Gastrocnemius medialis (tissue), 4 donors: Measurements from ENCODE around the gene PLB1. TPM values are rescaled to one million over a fixed set of nuclear protein-coding genes. Genes with fewer than 3 reads are reported as not detected.
A peak's percentile ranks its signal among the peaks of the same experiment; 100 is the strongest.

Experiments used
- ATAC-seq, 2 donors: fragments of 150-250 bp; one replicate each; pipeline ENCODE4 v1.9.1; 2016
- DNase-seq, 2 donors: peaks; one replicate each; pipeline ENCODE4 v3.0.0-alpha.2; 2019
- H3K27ac ChIP-seq, 4 donors: fragments of 200-600 bp; sonication (generic); 1 replicate in 1 of 4; 2 replicates in 3 of 4; pipeline ENCODE4 v1.5.1; 2016 to 2018; ENCODE audit warnings: mild to moderate bottlenecking in 2 of 4, moderate library complexity in 1 of 4
- H3K27me3 ChIP-seq, 3 donors: fragments of 200-600 bp; sonication (generic) in 2 of 3; 1 replicate in 1 of 3; 2 replicates in 2 of 3; pipeline versions ENCODE4 v1.5.1 to v1.6.0; 2016 to 2019; ENCODE audit warnings: mild to moderate bottlenecking in 1 of 3, moderate library complexity in 1 of 3
- H3K36me3 ChIP-seq, 2 donors: fragments of 200-600 bp; sonication (generic) in 1 of 2; one replicate each; pipeline ENCODE4 v1.5.1; 2017 to 2018
- H3K4me1 ChIP-seq, 2 donors: fragments of 200-600 bp; sonication (generic) in 1 of 2; one replicate each; pipeline ENCODE4 v1.5.1; 2016 to 2017; ENCODE audit warnings: mild to moderate bottlenecking in 2 of 2
- H3K4me3 ChIP-seq, 4 donors: fragments of 200-600 bp; sonication (generic) in 3 of 4; 1 replicate in 1 of 4; 2 replicates in 3 of 4; pipeline ENCODE4 v1.5.1; 2016 to 2019; ENCODE audit warnings: mild to moderate bottlenecking in 2 of 4
- H3K9me3 ChIP-seq, 3 donors: fragments of 200-600 bp; sonication (generic) in 2 of 3; 1 replicate in 1 of 3; 2 replicates in 2 of 3; pipeline ENCODE4 v1.5.1; 2016 to 2019
- CTCF ChIP-seq, 5 experiments: fragments of 450-650 bp in 3 of 5; fragments of 200-600 bp in 2 of 5; sonication (generic) in 2 of 5; IDR thresholded peaks in 4 of 5; conservative IDR thresholded peaks in 1 of 5; 1 replicate in 4 of 5; 2 replicates in 1 of 5; pipeline ENCODE4 v1.5.1; 2016 to 2019; ENCODE audit warnings: antibody characterized with exemption in 5 of 5, mild to moderate bottlenecking in 3 of 5, moderate library complexity in 3 of 5
- POLR2A ChIP-seq, 2 donors: fragments of 450-650 bp; IDR thresholded peaks; one replicate each; pipeline ENCODE4 v1.6.1; 2017; ENCODE audit warnings: antibody characterized with exemption in 2 of 2, mild to moderate bottlenecking in 2 of 2, moderate library complexity in 2 of 2
- in situ Hi-C, 4 donors: fragments of 200-750 bp; cut with MboI; loops; one replicate each; pipeline versions ENCODE4 v1.15.0 to v1.8.0; 2017; ENCODE audit warnings: low sequenced_read_pairs in 4 of 4
- intact Hi-C: fragments of 100-400 bp; cut with DNase I; formaldehyde crosslinking; loops from one replicate; pipeline ENCODE4 v1.15.1; 2023; ENCODE audit warnings: low total_unique reads
- total RNA-seq, 4 donors: library from RNA; depleted of rRNA; stranded (reverse); fragments of >200 nt; gene quantifications; one replicate each; pipeline versions ENCODE4 v1.1.0 to v1.2.3, GENCODE V29; 2016

Gene PLB1
- total RNA-seq, 4 donors from 2014 or later, result 1.2 to 4.3 (median 2.8) TPM

- no peaks in the 10 kb centered on the region for H3K9me3 ChIP-seq
- peaks cover 29 to 33% of the 10 kb centered on the region in 2 donors for H3K4me1 ChIP-seq
- peak overlapping the region; percentile 54 to 69 (median 65) for H3K27ac ChIP-seq
- ATAC-seq (no peak), DNase-seq (peak in 1 of 2 donors; percentile 12)
- H3K36me3 ChIP-seq, result no peaks in the 10 kb centered on the region
- in situ Hi-C loops (loop anchor here in 1 of 4 donors (10.0 kb wide), 1 partner anchor 175 kb away; the partner anchor contains the start of gene PPP1CB), intact Hi-C loops (loop anchor here (5.0 kb wide), 2 partner anchors 372 to 432 kb away; no protein-coding TSS in a partner anchor)
- no peaks in the 10 kb centered on the region for H3K27me3 ChIP-seq
- TF ChIP-seq POLR2A (IDR thresholded peaks at IDR 0.05), result no peak
- no peak for TF ChIP-seq CTCF (IDR thresholded peaks at IDR 0.05 in 4 of 5, conservative IDR thresholded peaks at IDR 0.05 in 1 of 5)
- no peak overlapping the region for H3K4me3 ChIP-seq
Observed at GRCh38 chr2:28580078-28580477, 84.2 kb downstream of the PLB1 start.

GRCh38 chr2:28581312-28581711, 85.5 kb downstream of the PLB1 start:
- Histone ChIP-seq H3K36me3 (no peaks in the 10 kb centered on the region), H3K9me3 (no peaks in the 10 kb centered on the region), H3K27ac (peak overlapping the region in 1 of 4 donors; percentile 99), H3K4me3 (no peak overlapping the region), H3K4me1 (peaks cover 41 to 43% of the 10 kb centered on the region in 2 donors), H3K27me3 (no peaks in the 10 kb centered on the region)
- ATAC-seq (no peak), DNase-seq (no peak)
- TF ChIP-seq POLR2A (IDR thresholded peaks at IDR 0.05) (no peak), CTCF (IDR thresholded peaks at IDR 0.05 in 4 of 5, conservative IDR thresholded peaks at IDR 0.05 in 1 of 5) (no peak)
- in situ Hi-C loops, result loop anchor here in 1 of 4 donors (10.0 kb wide), 1 partner anchor 173 kb away; the partner anchor contains the start of gene PPP1CB
- intact Hi-C loops, result loop anchor here (5.0 kb wide), 2 partner anchors 371 to 431 kb away; no protein-coding TSS in a partner anchor

DNA sequence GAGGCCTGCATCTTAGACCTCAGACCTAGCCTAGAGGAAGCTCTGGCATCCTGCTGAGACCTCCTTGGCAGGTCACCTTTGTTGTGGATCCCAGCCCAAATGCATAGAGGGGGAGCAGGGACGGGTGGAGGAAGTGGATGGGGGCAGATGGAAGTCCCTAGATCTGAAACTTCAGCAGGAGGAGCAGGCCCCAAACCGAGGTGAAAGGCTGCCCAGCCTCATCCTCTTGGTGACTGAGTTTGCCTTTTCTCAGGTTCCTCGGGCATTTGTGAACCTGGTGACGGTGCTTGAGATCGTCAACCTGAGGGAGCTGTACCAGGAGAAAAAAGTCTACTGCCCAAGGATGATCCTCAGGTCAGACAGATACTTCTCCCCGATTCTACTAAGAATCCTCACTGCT, 86.3 kb downstream of the PLB1 start:
- Histone ChIP-seq H3K4me1 (peaks cover 49 to 50% of the 10 kb centered on the region in 2 donors), H3K36me3 (no peaks in the 10 kb centered on the region), H3K9me3 (no peaks in the 10 kb centered on the region), H3K27me3 (no peaks in the 10 kb centered on the region), H3K4me3 (no peak overlapping the region), H3K27ac (peak overlapping the region; percentile 90 to 99 (median 94))
- TF ChIP-seq POLR2A (IDR thresholded peaks at IDR 0.05) (no peak), CTCF (IDR thresholded peaks at IDR 0.05 in 4 of 5, conservative IDR thresholded peaks at IDR 0.05 in 1 of 5) (no peak)
- intact Hi-C loops, result loop anchor here (5.0 kb wide), 2 partner anchors 370 to 430 kb away; no protein-coding TSS in a partner anchor
- DNase-seq (no peak), ATAC-seq (no peak)
- in situ Hi-C loops, result loop anchor here in 1 of 4 donors (10.0 kb wide), 1 partner anchor 173 kb away; the partner anchor contains the start of gene PPP1CB

- TF ChIP-seq POLR2A (IDR thresholded peaks at IDR 0.05) (no peak), CTCF (IDR thresholded peaks at IDR 0.05 in 4 of 5, conservative IDR thresholded peaks at IDR 0.05 in 1 of 5) (no peak)
- peak overlapping the region; percentile 90 to 99 (median 94) for H3K27ac ChIP-seq
- intact Hi-C loops, result loop anchor here (5.0 kb wide), 2 partner anchors 370 to 430 kb away; no protein-coding TSS in a partner anchor
- in situ Hi-C loops, result loop anchor here in 1 of 4 donors (10.0 kb wide), 1 partner anchor 172 kb away; the partner anchor contains the start of gene PPP1CB
- H3K9me3 ChIP-seq, result no peaks in the 10 kb centered on the region
- H3K4me3 ChIP-seq, result no peak overlapping the region
- ATAC-seq (no peak), DNase-seq (no peak)
- no peaks in the 10 kb centered on the region for H3K36me3 ChIP-seq
- H3K4me1 ChIP-seq, result peaks cover 53 to 55% of the 10 kb centered on the region in 2 donors
- no peaks in the 10 kb centered on the region for H3K27me3 ChIP-seq
Observed at GRCh38 chr2:28582595-28582994, 86.7 kb downstream of the PLB1 start.
